Activated CD4-positive, alpha-beta T cell treated with anti-CD3 and anti-CD28 coated beads, Interleukin-2, Interleukin-6, amounts not matched to agents 100 ng/mL and 50 ng/mL, durations not matched to agents 16 hours and 8 hours (primary cell): ENCODE measurements around the gene IL22.

Experiments
- DNase-seq: peaks from one replicate; pipeline ENCODE4 v3.0.0-alpha.2; 2020

IL22 gene, protein sequence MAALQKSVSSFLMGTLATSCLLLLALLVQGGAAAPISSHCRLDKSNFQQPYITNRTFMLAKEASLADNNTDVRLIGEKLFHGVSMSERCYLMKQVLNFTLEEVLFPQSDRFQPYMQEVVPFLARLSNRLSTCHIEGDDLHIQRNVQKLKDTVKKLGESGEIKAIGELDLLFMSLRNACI

GRCh38 chr12:68253504-68253903 lies at the start of gene IL22:
IL22 (minus strand) TSS chr12:68253604; CDS start chr12:68253448, 156 bp downstream.
- no peak for DNase-seq

- no peak for DNase-seq
Observed at GRCh38 chr12:68297929-68298328, 44.5 kb upstream of the IL22 start.

GRCh38 chr12:68294251-68294650 lies 40.8 kb upstream of the IL22 start:
- no peak for DNase-seq

GRCh38 chr12:68293347-68293746 lies 39.9 kb upstream of the IL22 start:
- no peak for DNase-seq

- DNase-seq = peak; percentile 70
Observed at GRCh38 chr12:68292151-68292943, 38.9 kb upstream of the IL22 start.

DNA sequence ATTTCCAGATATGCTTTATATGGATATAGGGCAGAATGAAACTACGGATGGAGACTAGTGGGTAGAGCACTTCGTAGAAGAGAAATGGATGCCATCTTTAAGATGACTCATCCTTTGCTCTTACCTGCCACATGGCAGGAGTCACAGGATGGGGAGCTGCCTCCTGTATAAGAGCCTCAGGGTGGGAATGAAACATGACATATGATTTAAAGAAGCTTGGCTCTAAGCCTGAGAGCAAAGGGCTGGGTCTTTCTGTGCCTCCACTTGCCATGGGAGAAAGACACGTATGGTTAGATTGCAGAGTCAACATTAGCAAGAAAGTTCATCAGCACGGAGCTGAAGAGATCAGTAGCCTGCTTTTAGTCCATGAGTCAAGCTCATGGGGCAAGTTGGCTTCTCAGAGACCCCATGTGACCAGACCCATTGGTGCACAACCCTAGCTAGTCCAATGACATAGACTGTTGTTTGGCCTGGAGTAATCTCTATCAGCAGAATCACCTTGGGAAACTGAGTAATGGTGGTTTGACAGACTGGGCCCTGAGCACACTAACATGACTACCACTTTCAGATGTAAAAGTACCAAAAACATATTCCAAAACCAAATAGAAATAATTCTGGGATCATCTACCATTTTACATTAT lies 38.1 kb upstream of the IL22 start:
- no peak for DNase-seq

DNA sequence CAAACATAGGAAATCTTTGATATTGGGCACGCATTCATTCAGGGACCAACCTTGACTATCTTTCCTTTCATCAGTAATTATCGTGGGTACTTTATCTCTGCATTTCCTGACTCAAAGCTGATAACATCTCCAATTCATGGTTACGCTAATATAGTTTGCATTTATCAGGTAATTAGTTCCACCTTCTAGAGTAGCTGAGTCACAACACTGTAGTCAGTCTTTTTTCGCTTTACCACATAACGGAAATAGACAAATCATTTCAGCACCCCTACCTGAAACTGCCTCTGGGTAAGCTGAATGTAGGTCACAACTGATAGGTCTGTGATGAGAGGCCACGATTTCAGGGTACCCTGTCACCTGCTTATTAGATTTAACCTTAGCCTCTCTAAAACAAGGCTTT lies 36.7 kb upstream of the IL22 start:
- peak; percentile 93 for DNase-seq

DNA sequence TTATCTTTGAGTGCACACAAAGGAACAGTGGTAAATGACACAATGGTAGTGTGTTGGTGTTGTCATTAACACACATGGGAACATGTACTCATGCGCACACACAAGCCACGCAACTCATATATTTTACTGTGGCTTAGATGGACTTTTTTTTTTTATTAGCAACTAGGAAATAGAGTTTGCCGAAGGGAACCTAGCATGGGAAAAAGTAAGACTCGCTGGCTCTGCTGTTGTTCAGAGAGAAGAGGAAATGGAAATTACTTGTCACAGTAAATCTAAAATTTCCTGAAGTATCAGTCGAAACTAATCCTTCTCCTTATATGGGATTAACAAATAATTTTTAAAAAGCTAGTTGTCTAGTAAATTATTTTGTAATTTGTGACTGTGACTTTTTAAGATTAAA lies 33.7 kb upstream of the IL22 start:
- no peak for DNase-seq

GRCh38 chr12:68286396-68286795 lies 33.0 kb upstream of the IL22 start:
- DNase-seq = no peak

DNA sequence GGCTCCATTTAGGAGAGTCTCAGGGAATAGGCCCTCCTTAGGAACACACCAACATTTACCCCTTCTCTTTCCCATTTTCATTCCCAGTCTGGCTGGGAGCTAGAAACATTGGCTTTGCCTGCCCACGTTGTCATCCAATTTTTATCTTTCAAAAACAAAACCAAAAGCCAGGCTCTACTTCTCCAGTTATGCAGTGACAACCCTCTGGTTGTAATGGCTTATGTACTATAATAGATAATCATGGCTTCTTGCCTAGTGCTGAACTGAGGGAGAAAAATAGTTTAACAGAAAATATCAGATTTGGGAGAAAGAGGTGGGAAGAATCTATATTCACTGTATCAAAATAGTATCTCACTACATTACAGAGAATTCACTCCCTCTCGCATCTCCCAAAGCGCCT lies 32.1 kb upstream of the IL22 start:
- DNase-seq = no peak

DNA sequence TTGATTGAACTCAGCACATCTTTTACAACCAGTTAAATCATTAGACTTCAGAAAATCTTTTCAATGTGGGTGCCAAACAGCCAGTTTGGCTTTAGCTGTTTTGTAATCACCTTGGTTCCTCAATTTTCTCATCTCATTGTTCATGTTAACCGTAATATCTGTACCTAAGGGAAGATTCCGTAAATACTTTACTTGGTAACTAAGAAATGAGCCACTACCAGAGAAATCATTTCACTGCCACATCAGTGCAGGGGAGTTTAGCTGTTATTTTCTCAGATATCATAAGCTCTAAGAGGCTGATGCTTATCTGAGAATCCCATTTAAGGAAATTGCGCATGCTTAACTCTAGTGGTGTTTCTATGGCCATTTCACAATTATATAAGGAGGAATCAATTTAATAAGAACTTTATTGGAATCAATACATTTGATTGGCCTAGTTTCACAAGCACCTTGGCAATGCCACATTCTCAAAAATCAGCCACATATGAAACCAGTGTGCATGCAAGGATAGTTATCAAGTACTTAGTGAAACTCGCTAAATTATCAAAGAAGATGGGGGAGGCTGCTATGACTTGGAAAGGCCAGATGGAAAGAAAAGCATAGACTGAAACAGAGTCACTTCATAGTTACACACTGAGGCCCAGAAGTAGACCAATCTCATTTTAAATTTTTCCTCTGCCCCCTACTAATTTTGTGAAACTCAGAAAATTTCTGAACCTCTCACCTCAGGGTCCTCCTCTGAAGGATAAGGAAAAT lies 28.1 kb upstream of the IL22 start:
- DNase-seq = peak; percentile 78

DNA sequence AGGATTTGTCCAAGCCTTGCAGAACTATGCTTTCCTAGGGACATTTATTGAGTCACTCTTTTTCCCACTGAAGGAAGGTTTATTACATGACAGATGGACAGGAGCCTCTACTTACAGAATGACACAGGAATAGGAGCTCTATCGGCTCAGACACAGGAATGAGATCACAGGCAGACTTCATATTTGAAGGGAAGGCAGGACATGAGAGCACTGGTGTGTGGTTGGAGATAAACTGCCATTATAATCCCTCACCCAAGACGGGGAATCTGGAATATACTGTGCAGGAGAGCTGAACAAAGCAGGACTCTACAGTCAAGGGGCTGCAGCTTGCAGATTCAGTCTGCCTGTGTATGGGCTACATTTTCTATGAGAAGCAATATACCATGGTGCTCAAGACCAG lies 26.8 kb upstream of the IL22 start:
- DNase-seq = no peak

DNA sequence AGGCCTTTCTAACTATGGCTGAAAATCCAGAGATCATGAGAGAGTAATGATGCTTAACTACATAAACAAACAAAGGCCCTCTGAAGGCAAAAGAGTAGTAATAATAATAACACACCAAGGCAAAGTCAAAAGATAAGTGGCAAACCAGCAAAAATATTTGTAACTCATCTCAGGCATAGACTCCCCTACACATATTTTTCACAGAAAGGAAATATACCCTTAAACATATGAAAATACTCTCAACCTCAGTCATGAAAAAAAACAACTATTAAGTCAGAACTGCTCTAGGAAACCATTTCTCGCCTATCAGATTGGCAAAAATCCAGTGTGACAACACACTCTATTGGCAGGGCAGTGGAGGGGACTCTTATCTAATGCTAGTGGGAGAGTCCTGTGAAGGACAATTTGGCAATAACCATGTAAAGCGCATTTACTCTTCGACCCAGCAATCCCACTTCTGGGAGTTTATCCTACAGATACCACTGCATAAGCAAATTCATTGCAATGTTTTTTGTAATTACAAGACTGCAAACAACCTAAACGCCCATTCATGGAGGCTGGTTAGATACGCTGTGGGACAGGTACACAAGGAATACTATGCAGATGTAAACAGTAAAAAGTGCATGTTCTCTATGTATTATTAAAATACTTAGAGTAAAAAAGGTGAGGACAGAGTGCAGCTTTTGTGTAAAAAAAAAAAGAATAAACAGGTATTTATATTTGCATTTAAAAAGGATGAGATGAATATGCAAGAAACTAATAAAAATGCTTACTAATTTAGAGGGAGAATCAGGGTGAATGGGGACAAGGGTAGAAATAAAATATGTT lies 26.0 kb upstream of the IL22 start:
- peak; percentile 72 for DNase-seq

DNA sequence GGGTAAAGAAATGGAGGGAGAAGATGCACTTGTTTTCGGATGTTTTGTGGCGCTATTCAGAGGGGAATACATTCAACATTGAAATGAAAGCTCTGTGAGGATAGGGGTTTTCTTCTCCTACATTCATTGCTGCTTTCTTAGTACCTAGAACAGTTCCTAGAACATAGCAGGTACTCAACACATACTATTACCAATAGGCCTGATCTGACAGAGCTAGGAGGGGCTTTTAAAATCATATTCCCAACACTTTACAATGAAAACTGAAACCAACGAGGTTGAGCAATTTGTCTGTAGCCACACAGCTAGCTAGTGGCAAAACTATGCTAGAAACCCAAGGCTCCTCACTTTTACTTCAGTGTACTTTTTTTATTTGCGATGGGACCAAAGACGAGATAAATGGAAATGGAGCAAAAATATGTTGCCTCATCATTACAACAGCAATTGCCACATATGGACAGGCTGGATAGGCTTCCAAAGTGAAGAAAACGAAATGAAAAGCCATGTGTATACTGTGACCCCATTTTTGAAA lies 23.1 kb upstream of the IL22 start:
- peak; percentile 68 for DNase-seq

- DNase-seq = no peak
Observed at GRCh38 chr12:68272732-68273131, 19.3 kb upstream of the IL22 start.

DNA sequence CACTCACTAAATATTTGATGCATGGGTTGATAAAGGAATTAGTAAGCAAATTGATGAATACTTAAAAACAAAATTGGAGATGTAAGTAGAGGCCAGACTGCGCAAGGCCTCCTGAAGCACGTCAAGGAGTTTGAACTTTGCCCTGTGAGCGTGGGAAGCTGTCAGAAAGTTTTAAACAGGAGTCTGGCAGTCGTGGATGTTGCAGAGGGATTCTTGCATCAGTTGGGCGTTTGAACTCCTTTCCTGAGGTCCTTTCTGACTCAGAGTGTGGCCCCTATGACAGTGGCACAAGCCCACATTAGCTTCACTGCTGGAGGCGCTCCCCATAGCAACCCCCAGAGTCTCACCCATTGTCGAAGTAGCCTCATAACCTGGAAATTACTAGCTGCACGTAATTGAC lies 17.9 kb upstream of the IL22 start:
- DNase-seq = no peak

GRCh38 chr12:68270358-68270757 lies 17.0 kb upstream of the IL22 start:
- DNase-seq = no peak

DNA sequence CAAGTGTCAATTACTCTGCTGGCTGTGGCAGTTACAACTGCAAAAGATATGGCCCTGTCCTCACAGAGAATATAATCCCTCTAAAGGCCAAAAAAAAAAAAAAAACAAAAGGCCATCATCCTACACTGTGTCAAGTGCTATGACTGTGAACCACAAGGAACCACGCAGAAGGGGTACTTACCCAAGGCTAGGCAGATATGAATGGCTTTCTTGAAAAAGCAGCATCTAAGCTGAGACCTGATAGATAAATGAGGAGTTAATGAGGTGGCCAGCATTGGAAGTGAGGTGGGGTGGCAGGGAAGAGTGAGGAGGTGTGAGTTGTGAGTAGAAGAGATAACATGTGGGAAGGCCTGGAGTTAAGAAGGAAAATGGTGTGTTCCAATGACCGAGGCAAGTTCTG lies 16.4 kb upstream of the IL22 start:
- DNase-seq = no peak

DNA sequence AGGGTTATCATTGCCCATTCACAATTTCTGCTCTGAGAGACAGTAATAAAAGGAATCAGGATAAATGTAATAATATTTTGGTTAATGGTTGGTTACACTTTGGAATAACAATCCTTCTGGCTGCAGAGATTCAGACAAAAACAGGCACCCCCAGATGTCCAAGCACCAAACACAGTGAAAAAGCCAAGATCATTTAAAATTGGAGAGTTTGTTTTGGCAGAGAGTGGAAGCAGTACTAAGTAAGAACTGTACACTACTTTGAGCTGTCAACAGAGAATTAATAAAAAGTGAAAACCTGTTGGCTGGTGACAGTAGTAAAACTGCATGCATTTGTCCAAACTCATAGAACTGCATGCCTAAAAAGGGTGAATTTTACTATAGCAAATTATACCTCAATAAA lies 15.6 kb upstream of the IL22 start:
- DNase-seq = no peak

GRCh38 chr12:68267892-68268396 lies 14.5 kb upstream of the IL22 start:
- peak; percentile 65 for DNase-seq

- no peak for DNase-seq
Observed at GRCh38 chr12:68264857-68265256, 11.5 kb upstream of the IL22 start.
